Inferior parietal cortex (tissue), 1 donor: ENCODE measurements around the gene KRTAP10-2.
"Not testable (repeated sequence)": the region's sequence is repeated elsewhere in the genome, so short reads cannot be mapped to it uniquely, and the experiment has no call there.

ENCODE experiments used
- DNase-seq: peaks from one replicate; pipeline ENCODE4 v3.0.0-alpha.2; 2016; ENCODE audit errors: extremely low spot score

KRTAP10-2 gene

DNA sequence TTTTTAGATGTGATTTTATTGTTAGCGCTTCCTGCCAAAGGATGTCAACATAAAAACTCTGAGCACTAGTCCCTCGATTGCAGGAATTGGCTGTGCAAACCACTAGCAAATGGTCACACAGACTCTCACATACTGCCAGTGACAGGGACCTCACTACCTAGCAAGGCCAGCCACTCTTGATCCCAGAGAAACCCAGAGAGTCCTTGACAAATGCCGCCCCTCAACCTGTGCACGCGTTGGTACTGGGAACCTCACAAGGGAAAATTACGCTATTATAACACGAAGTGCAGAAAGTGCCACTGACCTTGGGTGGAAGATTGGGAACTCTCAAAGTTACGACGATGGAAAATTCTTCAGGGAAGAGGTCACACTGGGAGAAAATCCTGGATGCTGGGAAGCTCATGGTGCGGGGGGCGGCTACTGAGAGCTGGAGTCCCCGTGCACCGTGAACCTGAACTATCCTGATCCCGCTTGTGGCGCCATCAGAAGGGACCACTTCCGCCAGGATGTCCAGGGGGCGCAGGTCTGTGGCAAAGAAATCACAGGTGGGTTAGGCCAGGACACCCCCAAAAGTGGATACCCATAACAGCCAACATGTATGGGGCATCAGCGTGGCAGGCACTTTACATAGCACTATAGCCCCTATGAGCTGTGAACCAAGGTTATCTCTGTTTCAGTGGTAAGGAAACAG lies 16.3 kb upstream of the KRTAP10-2 start:
- no peak for DNase-seq

DNA sequence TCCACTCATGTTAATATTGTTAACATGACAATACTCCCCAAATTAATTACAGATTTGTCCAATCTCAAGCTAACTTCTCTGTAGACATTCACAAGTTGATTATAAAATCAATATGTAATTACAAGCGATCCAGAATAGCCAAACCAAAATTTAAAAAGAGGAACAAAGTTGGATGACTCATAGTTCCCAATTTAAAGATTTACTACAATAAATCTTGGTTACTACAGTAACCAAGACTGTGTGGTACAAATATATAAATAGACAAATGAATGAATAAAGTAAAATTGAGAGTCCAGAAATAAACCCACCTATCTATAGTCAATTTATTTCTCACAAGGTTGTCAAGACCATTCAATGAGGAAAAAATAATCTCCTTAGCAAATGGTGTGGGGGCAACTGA lies 15.1 kb upstream of the KRTAP10-2 start:
- no peak for DNase-seq

DNA sequence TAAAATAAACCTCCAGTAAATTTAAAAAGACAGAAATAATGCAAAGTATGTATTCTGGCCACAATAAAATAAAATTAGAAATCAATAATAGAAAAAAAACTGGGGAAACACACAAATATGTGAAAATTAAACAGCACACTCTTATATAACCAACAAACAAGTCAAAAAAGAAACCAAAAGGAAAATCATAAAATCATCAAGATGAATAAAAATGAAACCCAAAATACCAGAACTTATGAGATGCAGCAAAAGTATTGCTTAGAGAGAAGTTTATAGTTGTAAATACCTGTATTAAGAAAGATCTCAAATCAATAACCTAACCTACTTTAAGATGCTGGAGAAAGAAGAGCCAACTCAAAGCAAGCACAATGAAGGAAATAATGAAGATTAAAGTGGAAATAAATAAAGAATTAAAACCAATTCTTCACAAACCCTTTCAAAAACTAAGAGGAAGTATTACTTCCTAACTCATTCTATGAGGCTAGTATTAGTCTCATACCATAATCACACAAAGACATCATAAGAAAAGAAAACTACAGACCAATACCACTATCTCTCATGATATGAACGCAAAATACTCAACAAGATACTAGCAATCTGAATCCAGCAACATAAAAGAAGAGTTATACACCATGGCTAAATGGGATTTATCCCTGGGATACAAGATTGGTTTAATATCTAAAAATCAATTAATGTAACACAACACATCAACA lies 13.7 kb upstream of the KRTAP10-2 start:
- no peak for DNase-seq

DNA sequence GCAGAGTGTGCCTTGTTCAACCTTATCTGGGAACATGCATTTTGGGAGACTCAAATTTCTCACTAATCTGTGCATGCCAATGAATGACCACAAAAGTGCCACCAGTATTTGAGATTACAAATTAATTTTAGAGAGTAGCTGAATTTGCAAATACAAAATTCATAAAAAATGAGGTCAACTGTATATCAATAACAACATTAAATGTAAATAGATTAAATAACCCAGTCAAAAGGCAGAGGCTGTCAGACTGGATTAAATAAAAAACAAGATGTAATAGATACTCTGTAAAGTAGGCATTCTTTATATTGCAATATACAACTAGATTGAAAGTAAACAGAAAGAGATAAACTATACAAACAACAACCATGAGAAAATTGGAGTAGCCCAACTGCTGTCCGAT lies 12.8 kb upstream of the KRTAP10-2 start:
- DNase-seq: no peak

DNA sequence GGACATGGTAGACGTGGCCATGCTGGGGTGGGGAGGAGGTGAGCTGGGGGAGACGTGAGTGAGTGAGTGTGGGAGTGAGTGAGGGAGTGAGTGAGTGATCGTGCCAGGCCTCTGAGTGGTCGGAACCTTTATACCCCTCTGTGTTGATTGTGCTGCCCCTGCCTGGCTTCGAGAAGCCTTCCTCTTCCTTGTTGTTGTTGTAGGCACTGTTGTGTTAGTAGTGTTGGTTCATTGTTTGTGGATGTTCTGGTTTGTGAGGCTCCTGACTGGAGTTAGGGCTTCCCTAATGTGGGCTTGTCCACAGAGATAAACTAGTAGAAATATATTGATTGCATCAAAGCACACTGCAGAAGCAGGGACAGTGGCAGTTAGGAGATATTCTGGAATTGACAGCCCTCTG lies 7.4 kb upstream of the KRTAP10-2 start, which contains the start of gene KRTAP10-3:
TSS of gene KRTAP10-3 (minus strand) at position 101 of the 400 bp plus-strand sequence. CDS start at position 21, 80 bp downstream.
- no peak for DNase-seq

DNA sequence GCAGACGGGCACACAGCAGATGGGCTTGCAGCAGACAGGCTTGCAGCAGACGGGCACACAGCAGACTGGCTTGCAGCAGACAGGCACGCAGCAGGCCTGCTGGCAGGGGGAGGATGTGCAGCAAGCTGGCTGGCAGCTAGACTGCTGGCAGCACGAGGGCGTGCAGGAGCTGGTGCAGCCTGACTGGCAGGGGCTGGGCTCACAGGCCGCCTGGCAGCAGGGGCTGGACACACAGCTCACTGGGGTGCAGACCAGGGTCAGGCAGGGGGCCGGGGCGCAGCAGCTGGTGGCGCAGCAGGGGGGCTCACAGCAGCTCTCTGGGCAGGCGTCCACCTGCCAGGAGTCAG lies 7.0 kb upstream of the KRTAP10-2 start:
- DNase-seq: not testable (repeated sequence)

DNA sequence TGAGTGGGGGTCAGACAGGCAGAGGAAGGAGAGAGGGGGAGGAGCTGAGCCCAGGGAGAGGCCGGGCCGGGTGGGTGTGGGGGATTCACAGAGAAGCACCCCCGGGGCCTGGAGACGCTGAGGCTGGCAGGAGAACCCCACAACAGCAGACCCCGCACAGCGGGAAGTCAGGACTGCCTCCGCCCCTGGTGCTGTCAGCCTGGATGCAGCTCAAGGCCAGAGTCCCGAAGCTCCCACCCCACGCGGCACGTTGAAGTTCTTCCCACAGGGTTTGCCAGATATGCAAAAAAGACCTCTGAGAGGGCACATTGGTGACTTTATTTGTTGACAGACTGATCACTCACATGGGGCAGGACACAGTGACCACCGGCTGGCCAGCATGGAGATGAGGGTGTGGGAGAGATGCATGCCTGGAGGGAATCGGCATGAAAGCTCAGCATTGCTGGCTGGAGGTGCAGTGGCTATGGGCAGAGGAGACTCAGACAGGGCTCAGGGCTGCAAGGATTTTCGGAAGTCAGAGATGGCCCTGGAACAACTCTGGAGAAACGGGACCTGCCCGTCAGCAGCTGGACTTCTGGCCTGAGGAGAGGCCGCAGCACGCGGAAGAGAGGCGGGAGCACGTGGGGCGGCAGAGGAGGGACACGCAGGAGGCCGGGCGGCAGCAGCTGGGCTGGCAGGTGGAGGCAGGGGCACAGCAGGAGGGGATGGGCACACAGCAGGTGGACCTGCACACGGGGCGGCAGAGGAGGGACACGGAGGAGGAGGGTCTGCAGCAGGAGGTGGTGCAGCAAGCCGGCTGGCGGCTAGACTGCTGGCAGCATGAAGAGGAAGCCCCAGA lies 6.4 kb upstream of the KRTAP10-2 start:
- no peak for DNase-seq

DNA sequence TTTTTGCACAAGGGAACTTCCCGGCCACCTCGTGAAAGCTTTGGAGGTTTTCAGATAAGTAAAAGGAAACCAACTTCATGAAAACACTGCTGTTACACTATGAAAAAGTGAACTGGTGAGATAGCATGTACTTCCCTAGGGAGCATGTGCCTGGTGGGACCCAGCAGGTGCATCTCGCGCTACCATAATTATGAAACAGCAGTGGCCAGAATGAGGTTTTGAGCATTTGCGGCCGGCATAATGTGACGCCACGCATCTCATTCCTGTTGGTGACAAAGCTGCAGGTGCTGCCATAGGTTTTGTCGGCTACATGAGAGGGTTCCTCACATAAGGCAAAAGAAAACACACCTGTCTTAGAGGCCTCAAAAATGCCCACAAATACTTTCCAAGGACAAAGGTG lies 5.6 kb upstream of the KRTAP10-2 start:
- no peak for DNase-seq

DNA sequence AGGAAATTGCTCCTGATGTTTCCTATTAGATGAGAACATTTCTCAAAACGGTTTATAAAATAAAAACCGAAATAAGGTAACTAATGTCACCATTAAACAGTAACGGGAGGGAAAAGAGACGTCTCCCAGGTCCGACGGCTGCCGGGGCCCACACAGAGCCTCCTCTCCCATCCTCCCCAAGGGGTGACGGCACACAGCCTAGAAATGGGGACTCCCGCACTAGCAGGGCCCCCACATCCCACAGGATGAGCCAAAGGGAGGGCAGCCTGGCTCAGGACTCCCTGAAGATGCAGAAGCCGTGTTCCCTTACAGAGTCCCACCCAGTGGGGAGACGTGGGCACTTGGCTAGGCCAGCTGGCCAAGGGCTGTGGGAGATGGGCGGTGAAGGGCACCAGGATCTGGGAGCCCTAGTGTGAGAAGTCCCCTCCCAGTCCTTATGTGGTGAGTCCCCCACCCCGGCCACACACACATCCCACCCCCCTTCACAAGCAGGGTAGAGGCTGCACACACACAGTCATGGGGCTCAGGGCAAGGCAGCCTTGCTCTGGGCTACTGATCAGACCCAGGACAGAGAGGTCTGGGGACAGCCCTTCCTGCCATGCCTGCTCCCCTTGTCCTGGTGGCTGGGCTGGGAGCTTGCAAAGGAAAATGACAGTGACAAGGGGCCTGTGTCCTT lies 4.0 kb upstream of the KRTAP10-2 start:
- no peak for DNase-seq

DNA sequence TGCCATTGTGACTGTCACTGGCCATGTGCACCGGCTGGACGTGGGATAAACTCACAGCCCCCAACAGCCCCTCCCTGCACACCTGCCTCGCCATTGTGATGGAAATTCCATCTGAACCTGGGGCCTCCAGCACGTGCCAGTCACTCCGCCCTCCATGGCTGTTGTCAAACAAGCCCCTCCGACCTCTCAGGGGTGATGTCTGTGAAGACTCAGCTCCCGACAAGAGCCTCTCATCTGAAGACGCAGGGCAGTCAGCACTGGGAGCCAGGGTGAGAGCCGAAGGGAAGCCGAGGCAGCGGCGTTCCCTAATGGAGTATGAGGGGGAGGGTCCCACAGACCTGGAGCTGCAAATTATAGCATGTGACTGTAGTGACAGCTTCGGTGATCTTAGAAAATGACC lies 1.4 kb upstream of the KRTAP10-2 start:
- DNase-seq: no peak

DNA sequence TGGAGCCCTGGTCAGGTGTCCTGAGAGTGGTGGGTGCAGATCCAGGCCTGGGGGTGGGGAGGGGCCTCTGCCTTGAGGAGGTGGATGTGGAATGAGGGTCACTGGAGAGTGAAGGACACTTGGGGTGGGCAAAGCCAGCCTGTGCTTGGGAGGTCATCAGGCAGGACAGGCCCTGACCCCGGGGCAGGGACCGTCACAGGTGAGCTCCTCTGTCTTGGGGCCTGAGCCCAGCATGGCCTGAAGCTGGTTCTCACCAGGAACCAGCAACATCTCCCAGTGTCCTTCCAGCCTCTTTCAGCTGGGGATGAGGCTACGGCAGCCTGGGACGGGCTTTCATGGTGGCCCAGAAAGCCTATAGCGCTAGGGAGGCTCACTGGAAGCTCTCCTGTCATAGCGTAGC lies 831 bp upstream of the KRTAP10-2 start:
- no peak for DNase-seq

DNA sequence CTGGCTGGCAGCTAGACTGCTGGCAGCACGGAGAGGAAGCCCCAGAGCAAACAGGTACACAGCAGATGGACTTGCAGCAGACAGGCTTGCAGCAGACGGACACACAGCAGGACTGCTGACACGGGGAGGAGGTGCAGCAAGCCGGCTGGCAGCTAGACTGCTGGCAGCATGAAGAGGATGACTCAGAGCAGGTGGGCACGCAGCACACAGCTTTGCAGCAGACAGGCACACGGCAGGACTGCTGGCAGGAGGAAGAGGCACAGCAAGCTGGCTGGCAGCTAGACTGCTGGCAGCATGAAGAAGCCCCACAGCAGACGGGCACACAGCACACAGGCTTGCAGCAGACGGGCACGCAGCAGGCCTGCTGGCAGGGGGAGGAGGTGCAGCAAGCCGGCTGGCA lies 498 bp downstream of the KRTAP10-2 start:
- DNase-seq: no peak

DNA sequence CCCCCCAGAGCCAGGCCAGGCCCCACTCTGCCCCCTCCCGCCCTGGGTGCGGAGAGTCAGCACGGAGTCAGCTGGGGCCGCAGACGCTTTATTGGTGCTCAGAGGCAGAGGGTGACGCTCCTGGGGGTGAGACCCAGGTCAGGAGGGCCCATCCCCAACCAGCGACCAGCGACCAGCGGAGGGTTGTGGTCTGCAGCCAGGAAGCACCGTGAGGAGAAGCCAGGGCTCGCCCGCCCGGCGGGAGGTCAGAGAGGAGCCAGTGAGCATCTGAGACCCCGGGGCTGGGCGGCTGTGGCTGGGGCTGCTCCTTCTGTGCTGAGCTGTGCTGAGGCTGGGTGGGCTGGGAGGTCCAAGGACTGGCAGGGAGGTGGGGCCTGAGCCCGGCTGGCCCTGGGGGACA lies 1.0 kb downstream of the KRTAP10-2 start:
- DNase-seq: not testable (repeated sequence)

DNA sequence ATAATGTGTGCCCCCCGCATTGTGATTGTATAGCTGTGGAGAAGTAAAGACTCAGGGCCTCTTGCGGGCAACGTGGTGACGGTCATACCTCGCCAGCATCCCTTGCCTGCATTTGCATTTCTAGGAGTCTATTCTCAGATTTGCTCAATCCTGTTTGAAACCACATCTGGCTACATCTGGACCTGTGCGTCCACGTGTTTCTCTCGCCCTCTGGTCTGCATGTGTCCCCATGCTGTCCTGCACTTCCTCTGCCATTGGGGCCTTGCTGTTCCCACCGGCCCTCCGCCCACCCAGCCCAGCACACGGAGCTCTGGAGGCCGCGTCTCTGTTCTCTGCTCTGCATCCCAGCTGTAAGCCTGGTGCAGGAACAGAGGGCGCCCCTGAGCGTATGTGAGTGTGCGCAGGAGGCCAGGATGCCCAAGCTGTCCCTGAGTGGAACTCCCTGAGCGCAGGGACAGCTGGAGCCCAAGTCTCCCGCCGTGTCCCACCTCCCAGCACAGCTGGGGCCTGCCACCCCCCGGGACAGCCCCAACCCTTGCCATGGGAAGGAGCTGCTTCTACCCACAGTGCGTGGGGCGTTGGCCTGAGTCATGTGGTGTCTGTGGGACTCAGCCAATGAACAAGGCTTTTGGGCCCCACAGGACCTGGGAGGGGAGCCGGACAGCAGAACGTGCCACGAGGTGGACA lies 1.6 kb downstream of the KRTAP10-2 start:
- no peak for DNase-seq

DNA sequence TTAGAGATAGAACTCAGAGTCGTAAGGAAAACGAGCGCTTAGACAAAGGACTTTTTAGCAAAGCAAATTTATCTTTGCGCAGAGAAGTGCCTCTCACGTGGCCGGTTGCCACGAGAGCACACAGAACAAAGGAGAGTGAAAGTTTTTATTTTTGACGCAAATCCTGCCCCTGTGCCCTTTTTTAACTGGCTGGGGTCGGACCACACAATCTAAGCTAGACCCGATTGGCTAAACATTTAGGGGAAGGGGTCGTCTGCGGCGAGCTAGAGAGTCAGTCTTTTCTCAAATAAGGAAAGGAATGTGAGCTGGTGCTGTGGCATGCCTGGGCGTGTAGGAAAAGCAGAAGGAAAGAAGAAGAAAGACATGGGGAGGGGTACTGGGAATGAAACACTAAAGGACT lies 2.4 kb downstream of the KRTAP10-2 start:
- DNase-seq: no peak

DNA sequence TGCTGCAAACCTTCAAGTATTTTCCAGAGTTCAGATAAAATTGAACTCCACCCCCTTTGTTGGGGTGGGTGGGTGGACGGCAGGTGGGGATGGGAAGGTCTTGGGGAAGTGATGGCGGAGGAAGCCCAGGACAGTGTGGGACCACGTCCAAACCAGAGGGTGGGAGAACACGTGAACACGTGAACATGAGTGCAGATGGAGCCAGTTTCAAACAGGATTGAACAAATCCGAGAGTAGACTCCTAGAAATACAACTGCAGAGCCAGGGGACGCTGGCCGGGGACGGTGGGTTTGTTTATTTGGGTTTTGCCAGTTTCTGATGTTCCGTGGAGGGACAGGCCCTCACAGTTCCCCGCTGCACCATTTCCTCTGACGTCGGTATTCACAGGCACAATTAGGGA lies 2.9 kb downstream of the KRTAP10-2 start:
- no peak for DNase-seq

DNA sequence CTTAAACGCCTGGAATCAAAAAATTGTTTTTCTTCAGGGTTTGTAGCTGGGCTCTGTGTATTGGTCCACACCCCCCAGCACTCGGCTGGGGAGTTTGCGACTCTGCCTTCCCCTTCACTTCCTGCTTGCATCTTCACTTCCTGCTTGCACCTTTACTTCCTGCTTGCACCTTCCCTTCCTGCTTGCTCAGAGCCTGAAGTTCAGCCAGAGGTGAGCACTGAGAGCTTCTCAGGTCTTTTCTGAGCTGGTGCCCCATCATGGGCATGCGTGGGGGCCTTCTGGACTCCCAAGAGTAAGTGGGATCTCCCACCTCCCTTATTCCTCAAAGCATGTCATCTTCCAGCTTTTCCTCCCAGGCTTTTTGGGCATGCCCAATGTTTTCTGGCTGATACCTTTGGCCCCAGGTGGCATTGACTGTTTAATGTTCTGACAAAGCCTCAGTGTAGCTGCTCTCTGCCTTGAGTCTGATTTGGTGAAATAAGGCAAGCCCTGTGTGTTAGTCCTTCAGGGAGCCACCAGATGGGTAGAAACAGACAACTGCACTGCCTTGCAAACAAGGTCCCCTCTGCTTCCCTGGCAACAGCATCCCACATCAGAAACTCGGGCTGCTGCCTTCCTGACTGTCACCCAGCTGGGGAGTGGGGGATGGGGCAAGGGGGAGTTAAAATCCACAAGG lies 3.5 kb downstream of the KRTAP10-2 start:
- no peak for DNase-seq

DNA sequence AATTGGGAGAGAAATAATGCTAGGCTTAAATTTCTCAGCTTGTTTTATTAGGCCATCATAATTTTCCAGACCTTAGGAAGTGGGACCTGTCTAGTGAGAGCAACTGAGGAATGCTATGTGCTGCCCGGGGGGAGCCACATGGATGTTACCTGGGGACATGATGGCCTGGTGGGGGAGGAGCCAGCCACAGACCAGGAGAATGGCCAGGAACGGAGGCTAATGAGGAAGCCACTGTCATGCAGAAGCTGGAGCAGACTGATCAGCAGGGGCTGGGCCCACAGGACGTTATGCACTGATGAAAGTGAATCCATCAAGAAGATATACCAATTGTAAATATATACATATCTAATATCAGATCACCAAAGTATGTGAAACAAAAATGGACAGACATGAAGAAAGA lies 6.7 kb downstream of the KRTAP10-2 start:
- DNase-seq: no peak

DNA sequence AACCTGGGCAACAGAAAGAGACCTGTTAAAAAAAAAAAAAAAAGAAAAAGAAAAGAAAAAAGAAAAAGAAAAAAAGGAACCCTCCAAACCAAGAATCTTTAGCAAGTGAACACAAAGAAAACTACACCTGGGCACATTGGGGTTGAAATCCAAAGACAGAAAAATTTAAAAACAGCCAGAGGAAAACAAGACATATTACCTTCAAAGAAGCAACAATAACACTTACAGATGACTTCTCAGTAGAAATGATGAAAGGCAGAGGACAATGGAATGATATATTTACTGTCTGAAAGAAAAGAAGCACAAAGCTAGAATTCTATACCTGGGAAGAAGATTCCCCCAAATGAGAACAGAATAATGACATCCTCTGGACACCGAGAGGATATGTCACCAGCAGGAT lies 8.6 kb downstream of the KRTAP10-2 start:
- no peak for DNase-seq

DNA sequence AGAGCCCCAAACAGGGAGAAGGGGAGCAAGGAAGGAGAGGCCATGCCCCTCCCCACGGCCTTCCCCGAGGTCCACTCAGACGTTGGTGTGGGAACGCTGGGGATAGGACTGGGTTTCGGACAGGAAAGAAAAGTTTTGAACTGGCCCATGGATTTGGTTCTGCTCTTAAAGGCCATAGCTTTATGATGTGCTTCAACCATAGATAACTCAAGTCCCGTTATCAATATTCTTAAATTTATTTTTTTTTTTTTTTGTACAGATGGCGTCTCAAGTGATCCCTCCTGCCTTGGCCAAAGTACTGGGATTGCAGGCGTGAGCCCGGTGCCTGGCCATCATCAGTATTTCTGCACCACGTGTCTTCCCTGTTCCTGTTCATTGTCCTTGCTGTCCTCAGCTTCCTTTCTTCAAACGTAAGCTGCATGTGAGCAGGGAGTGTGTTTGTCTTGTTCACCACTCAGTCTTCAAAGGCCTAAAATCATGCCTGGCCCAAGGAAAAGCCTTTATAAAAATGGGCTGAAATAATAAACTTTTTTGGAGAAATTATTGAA lies 10.5 kb downstream of the KRTAP10-2 start:
- no peak for DNase-seq
